CD4-positive, alpha-beta T cell treated with Interleukin-15 for 1 hour (primary cell): ENCODE measurements around the gene WASHC4.

Source experiments
- DNase-seq: peaks from one replicate; pipeline ENCODE4 v3.0.0-alpha.2; 2020

Gene WASHC4, protein sequence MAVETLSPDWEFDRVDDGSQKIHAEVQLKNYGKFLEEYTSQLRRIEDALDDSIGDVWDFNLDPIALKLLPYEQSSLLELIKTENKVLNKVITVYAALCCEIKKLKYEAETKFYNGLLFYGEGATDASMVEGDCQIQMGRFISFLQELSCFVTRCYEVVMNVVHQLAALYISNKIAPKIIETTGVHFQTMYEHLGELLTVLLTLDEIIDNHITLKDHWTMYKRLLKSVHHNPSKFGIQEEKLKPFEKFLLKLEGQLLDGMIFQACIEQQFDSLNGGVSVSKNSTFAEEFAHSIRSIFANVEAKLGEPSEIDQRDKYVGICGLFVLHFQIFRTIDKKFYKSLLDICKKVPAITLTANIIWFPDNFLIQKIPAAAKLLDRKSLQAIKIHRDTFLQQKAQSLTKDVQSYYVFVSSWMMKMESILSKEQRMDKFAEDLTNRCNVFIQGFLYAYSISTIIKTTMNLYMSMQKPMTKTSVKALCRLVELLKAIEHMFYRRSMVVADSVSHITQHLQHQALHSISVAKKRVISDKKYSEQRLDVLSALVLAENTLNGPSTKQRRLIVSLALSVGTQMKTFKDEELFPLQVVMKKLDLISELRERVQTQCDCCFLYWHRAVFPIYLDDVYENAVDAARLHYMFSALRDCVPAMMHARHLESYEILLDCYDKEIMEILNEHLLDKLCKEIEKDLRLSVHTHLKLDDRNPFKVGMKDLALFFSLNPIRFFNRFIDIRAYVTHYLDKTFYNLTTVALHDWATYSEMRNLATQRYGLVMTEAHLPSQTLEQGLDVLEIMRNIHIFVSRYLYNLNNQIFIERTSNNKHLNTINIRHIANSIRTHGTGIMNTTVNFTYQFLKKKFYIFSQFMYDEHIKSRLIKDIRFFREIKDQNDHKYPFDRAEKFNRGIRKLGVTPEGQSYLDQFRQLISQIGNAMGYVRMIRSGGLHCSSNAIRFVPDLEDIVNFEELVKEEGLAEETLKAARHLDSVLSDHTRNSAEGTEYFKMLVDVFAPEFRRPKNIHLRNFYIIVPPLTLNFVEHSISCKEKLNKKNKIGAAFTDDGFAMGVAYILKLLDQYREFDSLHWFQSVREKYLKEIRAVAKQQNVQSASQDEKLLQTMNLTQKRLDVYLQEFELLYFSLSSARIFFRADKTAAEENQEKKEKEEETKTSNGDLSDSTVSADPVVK

DNA sequence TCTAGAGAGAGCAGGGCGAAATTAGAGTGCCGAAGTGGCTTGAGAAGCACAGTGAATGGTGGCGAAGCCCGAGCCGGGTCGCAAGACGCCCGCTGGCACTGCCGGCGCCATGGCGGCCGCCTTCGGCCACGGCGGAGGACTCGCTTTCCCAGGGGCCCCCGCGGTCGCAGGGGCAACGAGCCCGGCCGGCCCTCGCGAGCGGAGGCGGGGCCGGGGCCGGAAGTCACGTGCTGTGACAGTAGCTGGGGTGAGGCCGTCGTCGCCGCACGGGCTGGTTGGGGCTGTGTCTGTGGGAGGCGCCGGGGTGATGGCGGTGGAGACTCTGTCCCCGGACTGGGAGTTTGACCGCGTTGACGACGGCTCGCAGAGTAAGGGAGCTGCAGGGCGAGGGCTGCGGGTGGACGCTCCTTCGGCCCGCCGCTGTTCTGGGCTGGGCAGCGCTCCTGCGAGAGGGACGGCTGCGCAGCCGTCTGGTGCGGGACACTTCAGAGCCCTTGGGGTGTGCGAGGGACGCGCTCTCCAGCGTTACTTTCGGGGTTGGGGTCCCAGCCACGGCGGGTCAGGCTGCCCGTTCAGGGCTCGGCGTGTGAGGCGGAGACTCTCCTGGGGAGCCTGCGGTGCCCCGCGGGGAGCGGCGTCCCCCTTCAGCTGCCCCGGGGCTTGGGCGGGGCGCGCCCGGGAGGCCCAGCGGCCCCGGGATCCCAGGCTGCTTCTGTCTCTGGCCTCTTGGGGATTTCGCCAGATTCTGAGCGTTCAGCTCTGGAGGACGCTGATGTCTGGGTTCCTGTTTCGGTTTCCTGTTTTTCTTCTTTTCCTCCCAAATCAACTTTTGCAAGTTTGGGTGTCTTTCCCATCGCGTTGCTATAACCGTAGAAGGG lies at the start of gene WASHC4:
WASHC4 (plus strand) TSS at position 238 of the 878 bp plus-strand sequence; CDS start at position 308, 70 bp downstream.
- DNase-seq: peak; percentile 92

DNA sequence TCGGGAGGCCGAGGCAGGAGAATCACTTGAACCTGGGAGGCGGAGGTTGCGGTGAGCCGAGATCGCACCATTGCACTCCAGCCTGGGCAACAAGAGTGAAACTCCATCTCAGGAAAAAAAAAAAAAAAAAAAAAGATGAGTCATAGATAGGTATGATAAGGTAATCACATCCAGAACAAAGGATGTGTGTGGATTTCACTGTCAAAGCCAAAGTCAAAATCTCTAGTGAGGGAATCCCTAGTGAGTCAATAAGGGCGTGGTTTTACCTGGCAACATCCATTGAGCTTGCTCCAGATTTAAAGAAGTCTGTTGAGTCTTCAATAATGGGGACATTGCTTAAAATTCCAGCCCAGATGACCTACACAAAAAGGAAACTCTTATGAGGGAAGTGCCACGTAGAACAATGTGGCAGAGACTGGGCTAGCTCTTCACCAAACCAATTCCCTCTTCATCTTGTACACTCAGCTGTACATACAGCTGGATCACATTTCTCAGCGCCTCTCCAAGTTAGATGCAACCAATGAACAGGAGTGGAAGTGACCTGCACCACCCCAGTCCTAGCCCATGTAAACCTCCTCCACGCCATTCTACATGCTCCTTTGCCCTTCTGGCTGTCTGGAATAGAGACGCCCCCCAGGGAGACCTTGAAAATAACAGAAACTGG lies 46.7 kb upstream of the WASHC4 start:
- no peak for DNase-seq

DNA sequence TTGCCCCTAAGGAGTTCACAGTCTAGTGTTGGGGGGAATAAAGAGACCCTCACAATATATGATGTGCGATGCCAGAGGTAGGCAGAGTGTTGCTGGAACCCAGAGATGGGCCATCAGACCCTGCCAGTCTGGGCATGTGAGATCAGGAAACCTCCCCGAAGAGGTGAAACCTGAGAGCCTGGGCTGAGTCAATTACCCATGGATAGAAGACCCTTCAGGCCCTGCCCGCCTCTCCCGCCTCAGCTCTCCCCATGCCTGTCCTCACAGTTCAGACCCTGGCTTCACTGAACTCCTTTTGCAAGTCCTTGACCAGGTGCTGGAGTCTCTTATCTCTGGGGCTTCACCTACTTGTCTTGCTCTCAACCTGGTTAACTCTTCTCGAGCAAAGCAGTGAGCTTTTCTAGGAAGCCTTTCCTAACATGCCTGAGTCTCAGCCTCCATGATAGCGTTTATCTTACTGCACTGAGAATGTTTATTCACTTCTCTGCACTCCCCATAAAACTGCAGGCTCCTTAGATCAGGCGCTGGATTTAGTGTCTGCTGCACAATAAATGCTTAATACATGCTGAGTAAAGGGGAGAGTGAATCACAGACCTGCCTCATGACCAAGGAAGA lies 42.9 kb upstream of the WASHC4 start:
- DNase-seq: no peak

DNA sequence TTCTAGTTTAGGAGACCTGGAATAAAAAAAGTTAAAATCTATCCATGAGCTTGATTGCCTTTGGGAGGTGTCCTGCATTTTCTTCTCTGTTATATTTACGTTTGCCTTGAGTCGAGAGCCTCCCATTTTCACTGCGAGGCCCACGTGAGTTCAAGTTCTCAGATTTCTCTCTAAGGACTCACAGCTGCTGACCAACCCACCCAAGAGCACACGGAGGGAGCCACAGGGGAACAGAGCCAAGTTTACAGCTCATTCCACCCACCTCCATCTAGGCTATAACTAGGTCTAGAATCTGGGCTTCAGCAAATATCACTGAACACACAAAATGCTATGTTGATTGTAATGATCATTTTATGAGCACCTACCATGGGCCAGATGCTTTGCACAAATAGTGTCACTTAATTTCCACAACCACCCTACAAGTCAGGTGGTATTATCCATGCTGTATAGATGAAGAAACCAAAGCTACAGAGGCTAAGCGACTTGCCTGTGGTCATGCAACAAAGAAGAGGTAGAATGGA lies 40.0 kb upstream of the WASHC4 start:
- DNase-seq: no peak

DNA sequence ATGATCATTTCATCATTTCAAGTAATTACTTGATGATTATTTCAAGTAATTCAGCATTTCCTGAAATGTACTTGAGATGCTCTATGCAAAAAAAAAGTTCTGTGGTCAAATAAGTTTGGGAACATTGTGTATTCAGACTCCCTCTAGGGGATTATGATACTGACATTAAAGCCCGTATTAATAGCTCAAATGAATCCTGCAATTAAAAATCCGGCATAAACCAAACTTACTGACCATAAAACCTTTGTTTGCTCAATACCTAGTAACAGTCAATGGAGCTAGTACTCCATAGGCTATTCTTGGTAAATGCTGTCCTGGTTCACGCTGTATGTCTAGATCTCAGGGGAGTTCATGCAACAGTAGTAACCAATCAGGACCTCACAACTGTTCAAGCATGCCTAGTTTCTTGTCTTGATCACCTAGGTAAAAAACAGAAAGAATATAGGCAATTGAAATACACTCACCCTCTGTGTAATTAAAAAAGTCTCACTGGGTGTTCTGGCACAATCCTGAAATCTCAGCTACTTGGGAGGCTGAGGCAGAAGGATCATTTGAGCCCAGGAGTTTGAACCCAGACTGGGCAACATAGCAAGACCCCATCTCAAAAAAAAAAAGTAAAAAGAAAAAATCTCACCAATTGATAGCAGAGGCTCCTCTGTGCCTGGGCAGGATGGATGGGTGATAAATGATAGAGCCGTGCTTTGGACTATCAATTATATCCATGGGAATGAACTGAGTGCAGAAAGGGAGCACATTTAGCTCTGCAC lies 37.4 kb upstream of the WASHC4 start:
- no peak for DNase-seq

DNA sequence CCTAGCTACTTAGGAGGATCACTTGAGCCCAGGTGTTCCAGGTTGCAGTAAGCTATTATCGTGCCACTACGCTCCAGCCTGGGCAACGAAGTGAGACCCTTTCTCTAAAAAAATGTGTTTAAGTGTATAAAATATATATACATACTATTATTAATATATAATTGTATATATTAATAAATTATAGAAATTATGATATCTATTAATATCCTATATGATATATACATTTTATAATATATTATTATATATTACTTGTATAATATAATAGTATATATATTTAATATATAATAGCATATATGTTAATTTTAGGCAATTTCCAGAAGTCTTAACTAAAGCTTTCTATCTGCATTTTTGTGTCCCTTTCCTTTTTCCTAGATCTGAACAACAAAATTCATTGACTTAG lies 35.5 kb upstream of the WASHC4 start:
- no peak for DNase-seq

DNA sequence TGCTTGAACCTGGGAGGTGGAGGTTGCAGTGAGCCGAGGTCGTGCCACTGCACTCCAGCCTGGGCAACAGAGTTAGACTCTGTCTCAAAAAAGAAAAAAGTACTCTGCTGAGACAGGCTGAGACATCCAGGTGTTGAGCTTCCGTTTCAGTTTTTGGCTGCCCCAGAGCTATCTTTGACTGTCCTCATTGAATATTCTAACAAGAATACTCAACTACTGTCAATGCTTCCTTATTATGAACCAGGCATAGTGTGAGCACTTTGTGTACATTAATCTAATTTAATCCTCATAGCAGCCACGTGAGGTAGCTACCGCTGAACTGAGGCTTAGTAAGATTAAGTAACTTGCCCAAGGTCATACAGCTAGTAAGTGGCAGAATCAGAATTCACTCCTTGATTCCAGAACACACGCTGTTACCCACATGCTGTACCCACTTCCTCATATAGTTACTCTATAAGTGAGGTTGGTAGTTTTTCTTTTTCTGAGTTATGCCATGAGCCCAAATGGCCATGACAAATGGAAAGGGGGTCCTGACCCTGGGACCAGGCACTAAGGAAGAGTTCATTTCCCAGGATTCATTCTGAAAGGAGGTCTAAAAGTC lies 34.5 kb upstream of the WASHC4 start:
- DNase-seq: no peak

DNA sequence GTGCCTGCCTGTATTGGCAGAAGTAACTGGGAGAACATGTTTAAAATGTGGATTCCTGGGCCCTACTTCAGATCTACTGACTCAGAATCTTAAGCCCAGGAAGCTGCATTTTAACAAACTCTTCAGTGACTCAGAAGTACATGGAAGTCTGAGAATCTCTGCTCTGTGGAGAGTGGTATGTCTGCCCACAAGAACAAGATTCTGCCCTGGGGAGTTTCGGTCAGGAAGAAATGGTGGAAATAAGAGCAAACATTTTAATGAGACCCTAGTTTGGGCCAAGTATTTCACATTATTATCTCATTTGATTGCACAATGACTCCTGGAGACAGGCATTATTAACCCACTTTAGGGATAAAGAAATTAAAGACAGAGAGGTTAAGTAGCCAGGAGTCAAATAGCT lies 31.4 kb upstream of the WASHC4 start:
- no peak for DNase-seq

DNA sequence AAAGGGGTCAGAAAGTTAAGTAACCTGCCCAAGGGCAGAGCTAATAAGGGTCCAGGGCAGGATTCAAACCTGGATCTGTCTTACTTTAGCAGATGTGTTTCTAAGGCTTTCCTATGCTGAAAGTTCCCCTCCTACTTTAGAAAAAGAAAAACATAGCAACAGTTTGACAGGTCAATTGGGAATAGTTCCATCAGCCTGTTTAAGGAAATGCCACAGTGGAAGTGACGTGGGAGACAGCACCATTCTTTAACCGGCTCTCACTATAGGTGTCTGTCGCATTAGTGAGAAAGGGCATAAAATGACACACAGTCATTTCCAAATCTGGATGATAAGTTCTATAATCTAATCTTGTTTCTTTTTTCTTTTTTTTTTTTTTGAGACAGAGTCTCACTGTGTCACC lies 30.6 kb upstream of the WASHC4 start:
- no peak for DNase-seq

DNA sequence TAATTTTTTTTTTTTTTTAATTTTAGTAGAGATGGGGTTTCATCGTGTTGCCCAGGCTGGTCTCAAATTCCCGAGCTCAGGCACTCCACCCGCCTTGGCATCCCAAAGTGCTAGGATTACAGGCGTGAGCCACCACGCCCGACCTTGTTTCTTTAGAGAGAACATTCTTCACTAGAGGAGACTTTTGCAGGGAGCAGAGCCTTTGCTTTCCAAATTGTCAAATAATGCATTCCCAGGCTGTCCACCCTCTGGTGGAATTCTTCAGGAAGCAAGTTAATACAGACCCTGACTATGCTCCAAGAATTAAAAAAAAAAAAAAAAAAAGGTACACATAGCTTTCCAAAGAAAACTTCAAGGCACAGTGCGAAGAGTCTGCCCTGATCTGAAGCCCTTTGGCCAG lies 30.1 kb upstream of the WASHC4 start:
- DNase-seq: no peak

DNA sequence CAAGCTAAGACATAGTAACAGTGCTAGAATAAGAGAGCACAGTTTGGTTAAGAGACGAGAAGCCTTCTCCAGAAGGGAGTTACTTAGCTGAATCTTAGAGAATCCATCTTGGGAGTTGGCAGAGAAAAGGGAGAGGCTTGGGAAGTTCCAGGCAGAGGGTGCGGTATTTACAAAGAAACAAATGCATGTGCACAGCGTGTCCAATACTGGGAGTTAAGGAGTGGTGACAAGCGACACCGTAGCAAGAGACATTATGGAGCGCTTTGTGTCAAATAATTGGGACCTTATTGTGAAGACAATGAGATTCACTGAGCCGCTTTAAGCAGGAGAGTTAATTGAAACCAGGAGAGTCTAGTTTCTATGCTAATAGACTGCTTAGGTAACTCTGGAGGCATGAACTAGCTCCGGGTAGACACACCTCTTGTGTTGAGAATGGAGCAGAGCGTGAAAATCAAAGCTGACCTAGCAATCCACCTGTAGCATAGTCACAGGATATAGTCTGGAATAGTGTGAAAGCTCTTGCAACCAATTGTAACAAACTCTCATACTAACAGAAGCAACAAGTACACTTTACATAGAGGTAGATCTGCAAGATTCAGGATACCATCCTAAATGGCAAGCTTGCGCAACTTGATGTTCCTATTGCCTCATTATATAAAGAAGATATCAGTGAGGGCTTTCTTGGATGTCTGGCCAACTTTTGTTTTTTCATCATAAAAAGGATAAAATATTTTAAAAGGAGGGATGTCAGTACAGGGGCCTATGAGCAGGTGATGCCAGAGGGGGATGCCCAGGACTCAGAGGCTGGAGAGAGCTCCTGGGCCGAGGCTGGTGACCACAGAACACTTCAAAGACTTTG lies 28.6 kb upstream of the WASHC4 start:
- DNase-seq: no peak

DNA sequence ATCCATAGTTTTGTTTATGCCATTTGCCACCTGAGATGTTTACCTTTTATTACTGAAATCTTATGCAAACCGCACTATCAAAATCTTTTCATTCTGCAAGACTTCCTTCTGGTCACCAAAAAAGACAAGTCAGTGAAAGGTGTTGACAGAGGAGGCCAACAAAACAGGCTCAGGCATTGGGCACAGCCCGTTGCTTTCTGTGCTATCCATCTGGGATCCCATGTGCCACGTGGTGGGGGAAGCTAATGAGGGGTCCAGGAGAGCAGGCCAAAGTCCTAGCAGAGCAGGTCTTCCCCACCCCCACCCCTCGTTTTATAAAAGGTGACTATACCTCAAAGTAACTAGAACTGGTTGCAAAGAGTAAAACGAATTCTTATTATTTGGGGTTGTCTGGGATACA lies 24.5 kb upstream of the WASHC4 start:
- no peak for DNase-seq

DNA sequence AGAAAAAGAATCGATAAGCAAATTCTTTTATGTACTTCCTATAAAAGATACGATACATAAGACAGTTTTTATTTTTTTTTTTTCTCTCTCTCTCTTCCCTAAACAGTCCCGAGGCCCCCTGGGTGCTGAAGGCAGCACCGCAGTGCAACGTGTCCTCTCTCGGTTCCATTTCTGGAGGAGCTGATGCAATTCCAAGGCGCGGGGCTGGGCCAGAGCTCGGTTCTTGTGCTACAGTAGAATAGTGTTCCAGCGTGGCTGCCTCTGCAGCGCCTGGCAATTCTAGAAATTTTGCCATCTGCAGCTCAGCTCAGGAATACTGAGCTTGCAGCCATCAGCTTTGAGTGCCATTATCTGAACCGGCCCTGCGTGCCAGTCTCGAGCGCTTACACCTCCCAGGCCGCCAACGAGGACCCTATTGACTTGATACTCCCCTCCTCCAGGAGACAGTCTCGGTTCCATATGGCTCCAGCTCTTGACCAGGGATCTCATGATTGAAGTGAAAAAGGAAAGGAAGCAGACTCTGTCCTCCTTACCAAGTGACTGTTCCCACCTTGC lies 23.9 kb upstream of the WASHC4 start:
- no peak for DNase-seq

DNA sequence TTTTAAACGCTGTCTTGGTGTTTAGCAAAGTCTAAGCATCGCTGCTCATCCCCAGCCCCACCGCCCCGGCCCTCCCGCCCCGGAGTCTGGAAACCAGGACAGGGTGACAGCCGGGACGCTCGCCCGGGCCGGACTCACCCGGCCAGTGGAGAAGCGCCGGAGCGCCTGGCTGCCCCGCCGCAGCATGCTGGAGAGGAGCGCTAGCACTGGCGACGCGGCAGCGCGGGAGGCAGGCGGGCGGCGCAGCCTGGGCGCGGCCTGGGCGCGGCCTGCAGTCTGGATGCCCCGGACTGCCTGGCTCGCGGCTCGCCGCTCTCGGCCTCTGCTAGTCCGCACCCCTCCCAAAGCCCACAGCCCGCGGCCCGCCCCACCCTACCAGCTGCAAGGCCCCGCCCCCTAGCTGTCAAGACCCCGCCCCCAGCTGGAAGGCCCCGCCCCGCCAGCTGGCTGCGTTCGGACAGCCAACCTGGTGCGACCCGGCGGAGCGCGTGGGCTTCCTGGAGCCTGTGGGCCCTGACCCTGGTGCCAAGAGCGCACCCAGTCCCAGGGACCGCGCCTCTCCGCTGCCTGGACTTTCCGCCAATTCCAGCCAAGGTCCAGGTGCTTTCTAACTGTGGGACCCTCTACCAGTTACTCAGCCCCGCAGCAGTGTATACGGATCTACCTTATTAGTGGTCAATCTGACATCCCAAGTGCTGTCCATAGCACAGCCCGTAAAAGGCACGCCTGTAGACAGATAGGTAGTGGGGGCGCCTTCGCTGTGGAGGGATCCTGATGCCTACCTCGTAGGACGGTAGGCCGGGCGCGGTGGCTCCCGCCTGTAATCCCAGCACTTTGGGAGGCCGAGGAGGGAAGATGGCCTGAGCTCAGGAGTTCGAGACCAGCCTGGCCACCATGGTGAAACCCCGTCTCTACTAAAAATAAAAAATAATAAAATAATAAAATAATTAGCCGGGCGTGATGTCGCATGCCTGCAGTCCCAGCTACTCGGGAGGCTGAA lies 23.0 kb upstream of the WASHC4 start, which contains the start of gene ALDH1L2:
ALDH1L2 (minus strand) TSS at position 208 of the 1,000 bp plus-strand sequence; CDS start at position 186, 22 bp downstream.
- peak; percentile 74 for DNase-seq

DNA sequence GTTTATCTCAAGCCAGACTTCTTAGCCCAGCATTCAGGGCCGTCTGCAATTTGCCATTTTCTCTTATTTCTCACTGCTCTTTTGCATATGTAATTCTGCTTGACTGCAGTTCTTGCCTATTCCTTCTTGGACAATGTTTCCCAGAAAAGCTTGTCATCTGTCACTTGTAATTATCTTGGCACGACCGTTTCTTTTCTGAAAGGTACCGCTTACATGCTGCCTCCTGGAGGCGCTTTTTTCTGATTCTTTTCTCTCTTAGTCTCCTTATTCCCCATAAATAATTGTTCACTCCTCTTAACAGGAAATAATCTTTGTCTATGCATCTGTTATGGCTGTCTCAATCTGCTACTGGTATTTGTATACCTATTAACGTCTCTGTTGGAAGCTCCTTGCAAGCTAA lies 22.0 kb upstream of the WASHC4 start:
- no peak for DNase-seq

DNA sequence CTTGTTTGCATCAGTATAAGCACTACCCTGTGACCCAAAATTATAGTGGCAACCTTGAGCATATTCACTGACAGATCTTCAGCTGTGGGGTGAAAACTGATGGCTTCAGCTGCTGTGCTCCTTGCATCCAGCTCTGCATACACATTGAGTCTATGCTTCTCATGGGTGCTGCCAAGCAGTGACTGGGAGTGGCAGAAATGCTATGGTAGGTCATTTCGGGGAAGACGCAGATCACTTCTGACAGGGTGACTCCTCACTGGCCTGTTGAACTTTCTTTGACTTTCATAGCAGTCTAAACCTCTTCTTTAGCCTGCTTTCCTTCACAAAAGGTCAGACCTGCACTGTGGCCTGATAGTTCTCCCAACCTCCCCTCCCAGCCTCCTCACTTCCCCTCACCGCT lies 17.7 kb upstream of the WASHC4 start:
- DNase-seq: no peak

DNA sequence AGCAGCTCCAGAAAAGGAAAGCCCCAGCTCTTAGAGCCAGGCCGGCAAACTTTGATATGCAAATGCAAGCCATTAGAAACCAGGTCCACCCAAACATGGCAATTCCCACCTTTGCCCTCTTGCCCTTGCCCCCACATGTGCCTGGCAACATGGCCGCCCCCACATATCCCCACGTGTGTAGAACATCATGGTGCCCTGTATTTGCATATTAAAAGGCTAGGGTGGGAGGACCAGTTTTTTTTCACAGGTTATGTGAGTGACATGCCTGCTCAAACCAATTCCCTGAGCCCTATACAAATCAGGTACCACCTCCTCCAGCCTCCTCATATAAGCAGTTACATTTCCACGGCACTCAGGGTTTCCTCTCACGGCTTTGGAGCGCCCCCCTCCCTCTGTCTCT lies 17.2 kb upstream of the WASHC4 start:
- no peak for DNase-seq
